ENCODE measurements around the gene HOXA1.

Gene HOXA1

GRCh38 chr7:27097686-27098577, 2.1 kb upstream of the HOXA1 start:
- in situ Hi-C loops (cut with MboI; ENCODE audit: low pct_unique_long_range_greater_than_20kb, low sequenced_read_pairs): no loop called here
- no peak for DNase-seq

DNA sequence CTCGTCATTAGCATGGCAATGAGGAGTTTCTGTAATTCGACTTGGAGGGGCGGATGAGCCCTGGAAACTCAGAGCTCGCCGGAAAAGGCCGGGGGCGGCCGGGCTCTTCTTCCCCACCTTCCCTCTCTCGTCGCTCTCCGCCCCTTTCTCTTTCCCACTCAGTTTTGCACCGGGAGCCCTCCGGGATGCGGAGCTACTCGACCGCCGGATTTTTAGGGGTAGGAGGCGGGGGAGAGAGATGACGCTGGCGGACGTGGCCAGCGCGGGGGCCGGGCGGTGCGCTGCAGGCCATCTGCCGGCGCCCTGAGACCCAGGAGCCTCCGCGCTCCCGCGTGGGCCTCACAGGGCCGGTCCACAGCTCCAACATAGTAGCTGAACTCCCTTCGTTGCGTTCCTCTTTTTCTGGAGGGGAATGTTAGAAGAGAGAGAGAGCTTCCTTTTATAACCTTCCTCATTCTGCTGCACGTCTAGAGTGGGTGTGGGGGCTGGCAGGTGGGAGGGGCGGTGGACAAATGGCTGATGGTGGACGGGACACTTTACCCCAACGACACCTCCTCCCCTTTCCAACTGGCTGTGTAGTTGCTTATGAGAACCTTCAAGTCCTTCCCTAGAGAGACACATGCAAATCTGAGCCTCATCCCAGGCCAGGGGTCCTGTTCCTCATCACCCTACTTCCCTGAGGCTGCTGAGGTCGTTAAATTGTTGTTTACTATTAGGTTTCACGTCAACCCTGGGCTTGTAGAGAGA, 1.1 kb upstream of the HOXA1 start:
- DNase-seq: peak; percentile 70
- in situ Hi-C loops (cut with MboI; ENCODE audit: low pct_unique_long_range_greater_than_20kb, low sequenced_read_pairs): no loop called here

GRCh38 chr7:27095050-27095896, 527 bp downstream of the HOXA1 start:
- DNase-seq: no peak
- in situ Hi-C loops (cut with MboI; ENCODE audit: low pct_unique_long_range_greater_than_20kb, low sequenced_read_pairs): no loop called here

DNA sequence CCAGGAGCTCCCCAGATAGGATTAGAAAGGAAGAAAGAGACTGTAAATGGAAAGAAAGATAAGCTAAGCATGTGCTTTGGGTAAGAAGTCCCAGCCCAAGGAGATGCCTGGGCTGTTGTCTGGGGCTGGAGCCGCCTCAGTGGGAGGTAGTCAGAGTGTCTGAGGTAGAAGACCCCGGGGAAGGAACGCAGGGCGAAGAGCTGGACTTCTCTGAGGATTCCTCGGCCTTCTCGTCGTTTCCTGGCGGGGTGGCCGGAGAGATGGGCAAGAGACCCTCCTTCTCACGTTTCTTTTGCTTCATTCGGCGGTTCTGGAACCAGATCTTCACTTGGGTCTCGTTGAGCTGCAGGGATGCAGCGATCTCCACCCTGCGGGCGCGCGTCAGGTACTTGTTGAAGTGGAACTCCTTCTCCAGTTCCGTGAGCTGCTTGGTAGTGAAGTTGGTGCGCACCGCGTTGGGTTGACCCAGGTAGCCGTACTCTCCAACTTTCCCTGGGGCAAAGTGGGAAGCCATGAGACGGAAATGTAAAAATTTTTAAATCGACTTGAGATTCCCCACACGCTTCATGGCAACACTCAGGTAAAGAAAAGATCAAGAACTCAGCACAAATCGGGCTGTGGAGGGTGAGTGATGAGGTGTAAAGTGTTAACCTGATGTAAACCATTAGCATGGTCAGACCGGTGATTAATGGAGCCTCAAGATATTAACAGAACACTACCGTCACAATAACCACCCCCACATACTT, 1.3 kb downstream of the HOXA1 start:
- in situ Hi-C loops (cut with MboI; ENCODE audit: low pct_unique_long_range_greater_than_20kb, low sequenced_read_pairs): no loop called here
- DNase-seq: no peak

DNA sequence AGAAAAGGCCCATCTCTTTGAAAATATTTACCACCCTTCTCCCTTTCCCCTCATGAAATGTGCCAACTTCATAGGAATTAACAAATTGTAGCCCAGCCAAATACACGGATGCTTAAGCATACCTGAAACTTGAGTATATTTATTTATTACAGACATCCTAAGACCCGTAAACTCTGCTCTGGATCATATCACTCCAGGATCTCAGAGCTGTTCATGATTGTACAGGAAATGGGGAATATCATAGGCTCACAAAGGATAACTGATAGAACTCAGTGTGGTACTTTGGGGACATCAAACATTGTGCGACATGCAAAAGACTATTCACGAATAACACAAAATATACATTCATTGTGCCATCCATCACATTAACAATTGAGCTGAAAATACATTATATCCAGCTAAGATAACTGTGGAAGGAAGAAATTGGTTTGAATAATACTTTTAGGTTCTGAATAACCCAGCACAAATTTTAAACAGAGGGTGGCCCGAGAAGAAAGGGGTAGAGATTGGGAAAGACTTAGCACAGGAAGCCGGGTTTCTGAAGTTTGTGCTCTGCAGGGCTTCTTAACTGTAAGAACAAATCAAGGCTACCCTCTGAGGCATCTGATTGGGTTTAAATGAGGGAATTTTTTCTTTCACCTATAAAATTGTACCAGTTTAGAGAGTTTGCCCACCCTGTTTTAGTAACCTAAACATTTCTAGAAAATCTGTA, 2.5 kb downstream of the HOXA1 start:
- in situ Hi-C loops (cut with MboI; ENCODE audit: low pct_unique_long_range_greater_than_20kb, low sequenced_read_pairs): no loop called here
- DNase-seq: no peak

DNA sequence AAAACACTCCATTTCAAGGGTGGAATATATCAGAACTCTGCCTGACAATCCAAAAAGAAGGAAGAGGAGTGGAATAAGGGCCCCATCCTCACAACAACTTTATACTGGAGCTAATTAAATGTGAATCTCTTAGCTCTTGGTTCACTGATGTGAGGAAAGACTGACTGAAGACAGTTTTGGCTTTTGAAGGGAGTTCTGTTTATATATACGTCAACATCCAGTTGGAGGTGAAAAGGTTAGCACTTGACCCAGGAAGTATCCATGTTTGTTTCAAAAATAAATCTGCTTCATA, 3.0 kb downstream of the HOXA1 start:
- in situ Hi-C loops (cut with MboI; ENCODE audit: low pct_unique_long_range_greater_than_20kb, low sequenced_read_pairs): no loop called here

GRCh38 chr7:27091941-27092818, 3.6 kb downstream of the HOXA1 start:
- in situ Hi-C loops (cut with MboI; ENCODE audit: low pct_unique_long_range_greater_than_20kb, low sequenced_read_pairs): no loop called here
- DNase-seq: peak; percentile 45

More for the DNA sequence above, 3.0 kb downstream of the HOXA1 start:
- no peak for DNase-seq

DNA sequence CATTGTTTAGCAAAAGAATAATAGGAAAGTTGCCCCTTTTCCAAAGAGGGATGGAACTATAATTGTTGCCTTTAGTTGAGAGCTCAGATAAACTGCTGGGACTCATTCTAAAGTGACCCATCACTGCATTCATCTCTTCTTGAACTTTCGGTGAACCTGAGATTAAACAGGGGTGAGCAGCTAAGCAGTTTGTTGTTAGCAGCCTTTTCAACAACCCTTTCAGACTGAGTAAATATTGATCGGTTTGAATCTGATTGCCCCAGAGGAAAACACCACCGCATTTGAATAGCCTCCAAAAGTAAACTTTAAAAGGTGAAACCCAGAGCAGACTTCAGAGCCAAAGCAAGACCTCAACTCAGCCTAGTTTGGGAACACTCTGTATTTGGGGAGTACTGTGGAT, 4.7 kb downstream of the HOXA1 start:
- DNase-seq: no peak
- in situ Hi-C loops (cut with MboI; ENCODE audit: low pct_unique_long_range_greater_than_20kb, low sequenced_read_pairs): no loop called here

DNA sequence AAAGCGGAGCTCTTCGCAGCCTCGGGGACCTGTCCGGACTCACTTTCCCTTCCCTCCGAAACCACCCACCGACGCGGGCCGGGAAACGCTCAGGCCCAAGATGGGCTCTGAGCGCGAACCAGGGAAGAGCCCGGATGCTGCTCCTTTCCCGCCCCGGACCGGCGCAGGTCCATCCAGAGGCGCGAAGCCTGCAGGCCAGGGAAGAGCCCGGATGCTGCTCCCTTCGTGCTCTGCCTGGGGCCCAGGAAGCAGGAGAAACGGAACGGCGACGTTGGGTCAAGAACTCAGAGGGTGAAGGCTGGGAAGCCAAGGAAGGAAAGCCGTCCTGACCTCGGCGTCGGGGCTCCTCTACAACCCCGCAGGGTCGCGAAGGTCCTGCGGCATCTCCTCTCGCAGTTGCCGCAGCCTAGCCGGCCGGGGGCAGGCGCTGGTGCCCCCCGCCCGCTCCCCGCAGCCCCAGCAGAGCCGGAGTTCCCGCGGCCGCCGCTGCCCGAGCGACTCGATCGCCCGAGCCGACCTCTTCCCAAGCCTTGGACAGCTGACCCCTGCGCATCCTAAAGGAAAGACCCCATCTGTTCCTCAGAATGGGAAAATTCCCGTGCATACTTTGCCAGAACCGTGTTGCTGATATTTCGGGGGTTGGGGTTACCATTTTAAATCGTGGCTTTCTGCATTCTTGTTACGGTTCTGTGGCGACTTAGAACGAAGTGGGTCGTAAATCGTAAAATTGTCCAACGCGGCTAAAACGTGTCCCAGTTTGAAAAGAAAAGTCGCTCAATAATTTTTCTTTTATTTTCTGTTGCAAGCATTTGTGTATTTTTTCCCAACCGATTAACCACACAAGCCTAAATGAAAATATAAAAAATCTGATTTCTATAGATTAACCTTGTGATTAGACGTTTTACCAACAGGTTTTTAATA, 7.5 kb downstream of the HOXA1 start:
- no peak for DNase-seq
- in situ Hi-C loops (cut with MboI; ENCODE audit: low pct_unique_long_range_greater_than_20kb, low sequenced_read_pairs): no loop called here

- no peak for DNase-seq
- in situ Hi-C loops (cut with MboI; ENCODE audit: low pct_unique_long_range_greater_than_20kb, low sequenced_read_pairs): no loop called here
Observed at GRCh38 chr7:27083646-27084045, 12.2 kb downstream of the HOXA1 start.

- in situ Hi-C loops (cut with MboI; ENCODE audit: low pct_unique_long_range_greater_than_20kb, low sequenced_read_pairs): no loop called here
- no peak for DNase-seq
Observed at GRCh38 chr7:27082171-27082570, 13.6 kb downstream of the HOXA1 start.

- no peak for DNase-seq
- in situ Hi-C loops (cut with MboI; ENCODE audit: low pct_unique_long_range_greater_than_20kb, low sequenced_read_pairs): no loop called here
Observed at GRCh38 chr7:27080844-27081436, 14.9 kb downstream of the HOXA1 start.

- DNase-seq: no peak
- in situ Hi-C loops (cut with MboI; ENCODE audit: low pct_unique_long_range_greater_than_20kb, low sequenced_read_pairs): no loop called here
Observed at GRCh38 chr7:27079234-27079975, 16.4 kb downstream of the HOXA1 start.

GRCh38 chr7:27078616-27079233, 17.1 kb downstream of the HOXA1 start:
- in situ Hi-C loops (cut with MboI; ENCODE audit: low pct_unique_long_range_greater_than_20kb, low sequenced_read_pairs): no loop called here
- DNase-seq: no peak

GRCh38 chr7:27073076-27073475, 22.7 kb downstream of the HOXA1 start:
- peak; percentile 27 for DNase-seq
- in situ Hi-C loops (cut with MboI; ENCODE audit: low pct_unique_long_range_greater_than_20kb, low sequenced_read_pairs): no loop called here

Measured in KBM-7 (cell line).